HG02588 (cell line): ENCODE data around the gene UTP18.
"Not testable (repeated sequence)": the region's sequence is repeated elsewhere in the genome, so short reads cannot be mapped to it uniquely, and the experiment has no call there.

Experiments
- ATAC-seq: cut with Tn5 transposase; IDR thresholded peaks from one replicate; pipeline ENCODE4 v1.9.1; 2021; ENCODE audit warnings: mild to moderate bottlenecking, moderate library complexity; ENCODE audit not compliant: unreplicated experiment

Gene UTP18

DNA sequence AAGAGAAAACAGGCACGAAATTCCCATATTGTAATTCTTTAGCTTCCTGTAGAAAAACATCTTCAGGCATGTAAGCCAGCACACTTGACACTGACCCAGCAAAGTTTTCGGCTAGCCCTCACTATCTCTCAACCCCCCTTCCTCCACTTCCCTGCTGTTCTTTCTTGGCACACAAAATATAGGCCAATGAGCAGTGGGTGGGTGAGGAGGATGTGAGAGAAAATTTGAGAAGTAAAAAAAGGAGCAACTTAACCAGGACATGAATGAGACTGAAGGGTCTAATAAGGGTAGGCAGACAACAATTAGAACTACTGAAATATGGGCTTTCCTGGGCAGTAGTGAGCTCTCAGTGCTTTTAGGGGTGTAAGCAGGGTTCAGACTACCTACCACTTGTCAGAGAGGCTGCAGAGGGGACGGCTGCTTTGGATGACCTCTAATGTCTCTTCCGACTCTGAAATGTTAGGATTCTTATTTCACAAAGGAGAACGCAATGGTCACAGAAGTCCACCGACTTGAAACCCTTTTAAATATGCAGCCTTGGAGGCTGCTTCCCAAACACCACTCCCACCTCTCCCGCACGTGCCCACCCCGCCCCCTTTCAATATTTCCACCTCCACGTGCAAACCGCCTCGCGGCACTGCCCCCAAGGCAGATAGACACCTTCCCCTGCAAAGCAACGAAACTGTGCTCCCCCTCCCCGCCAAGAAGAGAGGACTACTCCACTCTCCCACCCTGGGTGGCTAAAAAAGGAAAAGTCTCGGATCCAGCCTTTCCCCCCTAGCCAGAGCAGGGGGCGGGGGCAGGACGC, 1.4 kb upstream of the UTP18 start:
- no peak for ATAC-seq

DNA sequence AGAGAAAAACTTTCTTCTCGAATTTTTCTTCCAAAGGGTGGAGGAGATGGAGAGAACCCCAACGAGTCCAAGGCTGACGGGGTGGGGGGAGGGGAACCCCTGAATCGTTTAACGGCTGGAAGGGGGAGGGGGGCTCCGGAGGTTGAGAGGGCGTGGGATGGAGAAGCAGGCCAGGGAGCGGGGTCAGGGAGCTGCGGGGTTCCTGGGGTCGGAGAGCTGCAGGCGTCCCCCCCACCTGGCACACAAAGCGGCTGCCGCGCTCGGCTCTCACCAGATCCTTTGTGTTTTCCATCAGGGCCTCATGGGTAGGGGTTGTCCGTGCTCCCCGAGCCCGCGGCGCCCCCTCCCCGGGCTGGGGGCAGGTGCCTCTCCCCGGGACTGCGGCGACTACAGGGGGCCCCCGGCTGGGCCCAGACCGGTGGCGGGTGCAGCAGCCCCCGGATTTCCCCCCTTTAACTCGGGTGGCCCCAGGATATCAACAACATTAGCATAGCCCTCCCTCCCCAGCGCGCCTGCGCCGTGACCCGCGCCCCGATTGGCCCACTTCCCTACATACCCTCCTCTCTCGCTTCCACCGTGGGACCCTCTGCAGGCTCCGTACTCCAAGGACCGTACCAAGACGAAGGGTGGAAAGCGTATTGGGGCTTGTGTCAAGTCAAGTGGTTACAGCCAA, 646 bp upstream of the UTP18 start, which contains the start of gene MBTD1:
Gene MBTD1 (minus strand): TSS at position 486 of the 673 bp plus-strand sequence. CDS start 34,888 bp downstream, outside the sequence.
- ATAC-seq, result peak; percentile 72

DNA sequence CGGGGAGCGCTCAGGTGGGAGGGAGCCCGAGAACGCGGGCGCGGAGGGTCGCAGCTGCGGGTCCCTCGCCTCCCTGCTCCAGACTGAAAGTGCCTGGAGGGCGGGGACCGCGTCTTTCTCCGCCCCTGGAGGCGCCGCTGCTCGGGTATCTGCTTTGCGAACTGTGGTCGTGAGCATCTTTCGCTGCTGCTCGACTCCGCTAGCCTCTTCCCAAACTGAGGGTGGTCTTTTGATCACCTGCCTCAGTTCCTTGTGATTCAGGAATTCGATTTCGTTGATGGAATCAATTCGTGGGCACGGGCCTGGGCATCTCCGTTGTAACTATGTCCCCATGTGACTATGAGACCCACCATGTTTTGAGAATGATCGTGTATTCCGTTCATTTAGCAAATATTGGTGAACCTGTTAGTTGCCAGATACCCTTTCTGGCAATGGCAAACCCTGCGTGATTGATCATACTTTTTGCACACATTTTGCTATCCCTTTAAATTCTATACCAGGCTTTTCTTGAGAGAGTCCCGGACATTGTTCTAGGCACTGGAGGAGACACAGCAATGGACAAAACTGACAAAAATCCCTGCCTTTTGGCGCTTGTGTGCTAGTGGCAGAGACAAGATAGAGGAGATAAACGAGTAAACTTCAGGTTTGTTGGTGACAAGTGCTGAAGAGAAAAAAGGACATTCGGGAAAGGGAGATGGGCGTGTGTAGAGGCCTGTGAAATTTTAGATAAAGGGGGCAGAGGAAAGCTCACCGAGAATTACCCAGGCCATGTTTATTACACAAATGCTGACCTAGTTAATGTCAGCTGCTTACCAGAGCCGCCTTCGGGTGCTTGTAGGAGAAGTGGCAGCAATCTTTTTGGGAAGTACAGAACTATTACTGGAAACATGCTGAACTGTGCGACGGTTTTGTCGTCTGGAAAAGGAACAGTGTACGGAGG, 948 bp downstream of the UTP18 start:
- ATAC-seq, result no peak

DNA sequence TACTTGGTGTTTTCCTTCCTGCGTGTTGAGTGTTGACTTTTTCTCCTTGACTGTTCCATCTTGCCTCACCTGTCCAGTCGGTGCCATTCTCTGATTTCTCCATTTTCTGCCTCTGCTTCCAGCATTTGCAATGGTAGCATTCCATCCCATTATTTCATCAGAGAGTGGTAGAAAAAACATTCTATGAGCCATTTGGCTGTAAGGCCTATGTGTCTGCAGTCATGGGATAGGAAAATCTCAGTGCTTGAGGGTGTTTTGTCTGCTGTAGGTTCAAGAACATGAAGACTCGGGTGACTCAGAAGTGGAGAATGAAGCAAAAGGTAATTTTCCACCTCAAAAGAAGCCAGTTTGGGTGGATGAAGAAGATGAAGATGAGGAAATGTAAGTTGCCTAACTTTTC, 2.7 kb downstream of the UTP18 start:
- no peak for ATAC-seq

DNA sequence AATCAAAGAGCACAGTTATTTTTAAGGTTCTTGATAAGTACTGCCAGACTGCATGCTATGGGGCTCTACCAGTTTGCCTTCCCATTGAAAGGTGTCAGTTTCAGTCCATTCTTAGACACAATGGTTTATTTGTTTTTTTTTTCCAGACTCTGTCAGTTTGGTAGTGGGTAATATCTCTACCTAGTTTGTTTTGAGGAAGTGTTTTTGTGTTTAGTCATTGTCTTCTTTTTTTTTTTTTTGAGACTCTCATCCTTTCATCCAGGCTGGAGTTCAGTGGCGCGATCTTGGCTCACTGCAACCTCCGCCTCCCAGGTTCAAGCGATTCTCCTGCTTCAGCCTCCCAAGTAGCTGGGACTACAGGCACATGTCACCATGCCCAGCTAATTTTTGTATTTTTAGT, 4.1 kb downstream of the UTP18 start:
- not testable (repeated sequence) for ATAC-seq

DNA sequence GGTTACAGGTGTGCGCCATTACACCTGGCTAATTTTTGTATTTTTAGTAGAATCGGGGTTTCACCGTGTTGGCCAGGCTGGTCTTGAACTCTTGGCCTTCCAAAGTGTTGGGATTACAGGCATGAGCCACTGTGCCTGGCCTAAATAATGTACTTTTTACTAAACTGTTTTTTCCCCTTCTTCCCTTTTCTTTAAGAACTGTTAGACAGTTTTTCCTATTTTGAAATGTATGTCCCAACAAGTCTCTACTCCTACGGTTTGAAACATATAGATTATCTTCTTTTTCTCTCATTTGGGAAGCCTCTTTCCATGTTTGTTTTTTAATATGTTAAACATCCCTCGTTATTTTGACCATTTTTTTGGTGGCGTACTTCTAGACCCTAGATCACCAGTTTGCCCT, 9.6 kb downstream of the UTP18 start:
- ATAC-seq, result no peak

DNA sequence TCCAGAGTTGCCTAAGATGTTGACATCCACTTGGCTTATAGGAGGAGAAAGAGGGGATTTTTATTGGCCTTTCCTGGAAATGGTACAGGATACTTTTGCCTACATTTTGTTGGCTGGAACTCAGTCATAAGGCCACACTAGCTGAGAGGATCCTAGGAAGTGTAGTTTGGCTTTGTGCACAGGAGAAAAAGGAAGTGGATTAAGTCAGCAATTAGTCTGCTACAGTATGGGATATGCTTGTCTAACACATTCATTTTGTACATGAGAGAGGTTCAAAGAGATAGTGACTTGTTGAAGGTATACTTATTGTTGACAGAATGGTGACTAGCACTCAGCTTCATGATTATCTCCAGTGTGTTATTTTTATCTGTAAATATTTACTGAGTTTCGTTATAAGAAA, 10.3 kb downstream of the UTP18 start:
- no peak for ATAC-seq

DNA sequence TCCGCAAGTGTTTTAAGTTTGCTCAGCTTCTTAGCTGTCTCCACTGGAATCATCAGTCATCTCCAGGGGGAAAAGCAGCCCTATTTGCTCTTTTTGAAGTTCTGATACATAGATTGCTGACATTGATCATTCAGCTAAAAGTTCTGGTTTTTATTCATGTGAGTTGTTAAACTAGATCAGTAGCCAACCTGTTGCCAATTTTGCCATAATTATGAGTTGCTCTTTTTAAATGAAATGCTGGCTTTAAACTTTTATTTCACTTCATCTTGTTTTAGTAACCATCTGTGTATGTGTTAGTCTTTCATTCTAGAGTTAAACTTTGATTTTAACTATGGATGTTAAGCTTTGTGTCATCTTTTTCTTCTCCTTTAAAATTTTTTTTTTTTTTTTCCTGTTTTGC, 12.5 kb downstream of the UTP18 start:
- no peak for ATAC-seq

DNA sequence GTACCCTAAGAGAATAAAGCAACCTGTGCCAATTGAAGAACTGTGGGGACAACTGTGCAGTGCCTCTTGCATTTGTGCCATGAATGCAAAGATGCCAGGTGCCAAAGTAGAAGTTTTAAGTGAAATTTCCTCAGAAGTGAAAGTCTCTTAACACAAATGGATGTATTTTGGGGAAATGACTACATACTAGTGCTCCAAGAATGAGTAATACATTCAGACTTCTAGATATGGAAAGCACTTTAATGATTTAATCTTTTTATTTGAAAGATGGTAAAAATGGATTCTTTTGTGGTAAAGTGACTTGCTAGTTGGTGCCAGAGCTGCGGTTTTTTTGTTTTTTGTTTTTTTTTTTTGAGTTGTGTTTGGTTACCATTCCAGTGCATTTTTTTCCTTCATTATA, 15.0 kb downstream of the UTP18 start:
- no peak for ATAC-seq

DNA sequence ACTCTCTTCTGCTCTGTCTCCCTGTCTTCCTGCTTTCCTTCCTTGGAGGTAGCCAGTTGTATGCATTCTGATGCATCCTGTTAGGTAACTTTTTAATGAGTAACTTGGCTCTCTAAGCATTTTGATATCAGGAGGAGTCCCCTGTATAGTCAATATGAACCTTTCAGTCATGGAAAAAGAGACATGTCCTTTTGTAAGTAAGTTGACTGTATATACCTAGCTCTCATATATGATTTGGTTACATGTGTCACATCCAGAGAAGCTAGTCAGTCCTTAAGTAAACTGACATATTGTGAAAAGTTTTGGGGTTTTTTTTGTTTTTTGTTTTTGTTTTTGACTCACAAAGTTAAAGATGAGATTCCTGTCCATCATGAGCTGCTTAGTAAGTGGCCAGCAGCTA, 18.8 kb downstream of the UTP18 start:
- ATAC-seq, result no peak

DNA sequence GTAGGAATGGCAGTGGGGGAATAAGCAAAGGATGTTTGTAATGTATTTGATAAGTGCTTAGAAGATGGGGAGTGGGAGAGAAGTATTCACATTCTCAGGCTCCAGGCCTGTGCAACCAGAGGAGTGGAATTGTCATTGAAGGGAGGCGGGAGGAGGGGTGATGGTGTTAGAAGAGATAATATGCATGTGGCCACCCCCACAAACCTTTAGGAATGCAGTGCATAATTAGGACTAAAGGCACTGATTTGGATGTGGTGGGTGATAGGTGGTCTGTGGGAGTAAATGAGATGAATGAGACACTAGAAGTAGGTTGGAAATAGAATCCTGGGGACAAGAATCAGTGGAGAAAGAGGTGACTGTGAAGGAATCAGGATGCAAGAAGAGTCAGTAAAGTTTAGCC, 27.1 kb downstream of the UTP18 start:
- no peak for ATAC-seq

DNA sequence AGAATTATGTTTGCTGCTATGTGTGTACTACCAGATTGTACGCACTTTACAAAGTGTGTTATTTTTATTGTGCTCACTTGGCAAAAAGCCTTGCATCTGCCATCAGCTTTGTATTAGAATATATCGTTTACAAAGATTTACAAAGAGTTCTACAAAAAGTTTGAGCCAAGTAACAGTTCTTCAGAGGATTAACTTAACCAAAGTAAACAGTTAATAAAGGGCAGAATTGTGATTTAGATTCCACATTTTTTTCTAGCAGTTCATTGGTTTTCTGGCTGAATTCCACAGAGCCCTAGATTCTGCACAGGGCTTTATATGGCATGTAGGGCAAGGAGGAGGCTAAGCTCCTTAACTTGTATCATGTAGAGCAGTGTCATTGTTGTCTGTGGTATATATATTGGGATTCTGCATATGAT, 29.4 kb downstream of the UTP18 start:
- ATAC-seq, result no peak

DNA sequence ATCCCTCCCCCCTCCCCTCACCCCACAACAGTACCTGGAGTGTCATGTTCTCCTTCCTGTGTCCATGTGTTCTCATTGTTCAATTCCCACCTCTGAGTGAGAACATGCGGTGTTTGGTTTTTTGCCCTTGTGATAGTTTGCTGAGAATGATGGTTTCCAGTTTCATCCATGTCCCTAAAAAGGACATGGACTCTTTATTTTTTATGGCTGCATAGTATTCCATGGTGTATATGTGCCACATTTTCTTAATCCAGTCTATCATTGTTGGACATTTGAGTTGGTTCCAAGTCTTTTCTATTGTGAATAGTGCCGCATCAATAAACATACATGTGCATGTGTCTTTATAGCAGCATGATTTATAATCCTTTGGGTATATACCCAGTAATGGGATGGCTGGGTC, 34.0 kb downstream of the UTP18 start:
- not testable (repeated sequence) for ATAC-seq

DNA sequence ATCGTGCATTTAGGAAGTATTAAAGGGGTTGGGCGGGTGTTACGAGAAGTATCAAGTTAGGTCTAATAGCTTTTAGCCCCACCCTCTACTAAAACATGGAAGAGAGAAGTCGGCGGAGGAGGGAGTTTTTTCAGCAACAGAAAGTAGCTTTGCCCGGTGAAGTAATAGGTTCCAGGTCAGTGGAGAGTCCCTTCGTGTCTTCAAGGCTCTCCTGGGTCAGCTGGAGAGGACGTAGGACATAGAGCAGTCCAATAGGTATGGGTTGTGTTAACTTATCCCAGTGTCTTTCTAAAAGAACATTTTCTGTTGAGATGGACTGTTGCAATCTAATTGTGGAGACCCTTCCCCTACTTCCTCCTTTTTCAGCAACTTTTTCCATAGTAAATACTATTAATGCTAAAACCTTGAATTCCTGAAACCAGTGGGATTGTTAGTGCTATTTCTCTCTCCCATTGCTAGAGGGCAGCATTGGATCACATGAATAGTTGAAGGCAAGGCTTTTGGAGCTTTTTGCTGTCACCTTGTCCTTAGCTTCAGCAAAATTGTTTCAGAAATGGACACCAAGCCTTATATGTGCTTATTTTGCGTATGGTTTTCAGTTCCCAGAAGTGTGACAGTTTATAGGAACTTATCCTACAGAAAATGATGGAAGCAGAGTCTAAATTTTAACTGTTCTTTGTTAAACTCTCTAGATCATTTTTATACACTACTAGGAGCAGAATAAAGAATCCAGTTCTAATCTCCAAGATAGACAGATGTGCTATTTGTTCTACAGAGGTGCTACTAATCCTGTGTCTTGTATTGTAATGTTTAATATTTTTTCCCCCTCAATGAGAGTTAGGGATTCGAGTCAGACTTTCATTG, 38.4 kb downstream of the UTP18 start:
- no peak for ATAC-seq

DNA sequence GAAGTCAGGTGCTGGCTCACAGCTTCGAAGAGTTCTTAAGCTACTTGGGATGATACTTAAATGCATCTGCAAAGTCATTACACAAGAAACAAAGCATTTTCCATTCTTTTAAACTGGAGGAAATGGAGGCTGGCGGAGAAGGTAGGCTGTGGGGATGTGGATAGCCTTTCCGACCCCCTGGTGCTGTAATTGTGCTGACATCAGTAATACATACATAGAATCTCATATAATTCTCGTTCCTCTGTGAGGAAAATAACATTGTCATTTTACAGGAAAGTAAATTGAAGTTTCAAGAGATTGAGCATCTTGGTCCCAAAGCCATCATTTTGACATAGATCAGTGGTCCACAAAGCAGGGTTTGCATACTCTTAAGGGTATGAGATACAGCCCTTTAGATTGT, 39.5 kb downstream of the UTP18 start:
- no peak for ATAC-seq

DNA sequence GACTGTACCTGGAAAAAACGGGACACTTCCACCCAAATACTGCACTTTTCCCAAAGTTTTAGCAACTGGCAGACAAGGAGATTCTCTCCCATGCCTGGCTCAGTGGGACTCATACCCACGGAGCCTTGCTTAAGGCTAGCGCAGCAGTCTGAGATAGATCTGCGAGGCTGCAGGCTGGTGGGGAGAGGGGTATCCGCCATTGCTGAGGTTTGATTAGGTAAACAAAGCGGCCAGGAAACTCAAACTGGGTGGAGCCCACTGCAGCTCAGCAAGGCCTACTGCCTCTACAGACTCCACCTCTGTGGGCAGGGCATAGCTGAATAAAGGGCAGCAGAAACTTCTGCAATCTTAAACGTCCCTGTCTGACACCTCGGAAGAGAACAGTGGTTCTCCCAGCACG, 44.8 kb downstream of the UTP18 start:
- ATAC-seq, result no peak

DNA sequence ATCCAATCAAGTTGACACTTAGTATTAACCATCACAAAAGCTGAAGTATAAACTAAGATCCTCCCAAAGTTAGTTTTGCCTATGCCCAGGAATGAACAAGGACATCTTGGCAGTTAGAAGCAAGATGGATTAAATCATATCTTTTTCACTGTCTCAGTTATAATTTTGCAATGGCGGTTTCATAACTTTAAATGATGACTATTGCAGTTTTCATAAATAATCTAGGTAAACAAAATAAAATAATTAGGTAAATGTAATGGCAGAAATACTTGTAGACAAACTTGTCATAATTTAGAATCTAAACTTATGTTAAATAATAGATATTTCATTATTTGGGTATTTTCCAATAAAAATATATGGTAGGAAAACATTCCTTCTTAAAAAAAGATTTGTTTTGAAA, 51.7 kb downstream of the UTP18 start:
- ATAC-seq, result not testable (repeated sequence)

DNA sequence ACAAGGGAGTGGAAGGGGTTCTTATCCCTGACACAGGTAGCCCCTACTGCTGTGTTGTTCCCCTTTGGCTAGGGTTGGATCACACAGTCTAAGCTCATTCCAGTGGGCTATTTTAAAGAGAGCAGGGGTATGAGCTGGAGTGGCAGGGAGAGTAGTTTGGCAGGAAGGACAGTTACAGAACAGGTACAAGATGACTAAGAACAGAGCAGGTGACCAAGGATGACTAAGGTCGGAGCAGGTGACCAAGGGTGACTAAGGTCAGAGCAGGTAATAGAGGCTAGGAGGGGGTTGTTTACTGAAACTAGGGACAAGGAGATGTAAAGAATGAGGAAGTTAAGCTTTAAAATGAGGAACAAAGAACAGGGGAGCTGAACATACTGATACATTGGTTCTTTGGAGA, 58.8 kb downstream of the UTP18 start:
- ATAC-seq, result no peak

DNA sequence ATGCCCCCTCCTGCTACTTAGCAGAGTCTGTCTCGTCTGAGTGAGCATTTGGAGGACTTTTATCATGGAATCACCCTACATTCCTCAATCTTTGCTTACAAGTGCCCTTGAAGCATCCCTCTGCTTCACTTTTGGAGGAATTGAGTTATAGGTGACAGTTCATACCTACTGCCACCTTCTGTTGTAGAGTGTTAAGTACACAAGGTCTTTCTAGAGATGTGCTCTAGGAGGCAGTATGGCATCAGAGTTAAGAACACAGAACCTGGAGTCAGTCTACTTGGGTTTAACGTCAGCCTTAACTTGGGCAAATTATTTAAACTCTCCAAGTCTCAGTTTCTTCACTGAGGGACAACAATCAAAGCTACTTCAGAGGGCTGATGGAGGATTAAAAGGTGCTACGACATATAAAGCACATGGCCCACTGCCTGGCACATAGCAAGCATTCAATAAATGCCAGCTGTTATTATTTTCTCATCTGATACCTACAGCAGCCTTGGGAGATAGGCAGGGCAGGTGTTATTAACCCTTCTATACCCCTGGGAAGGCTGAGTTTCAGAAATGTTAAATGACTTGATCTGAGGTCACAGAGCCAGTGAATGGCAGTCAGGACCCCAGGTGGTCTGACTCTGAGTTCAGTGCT, 62.2 kb downstream of the UTP18 start:
- no peak for ATAC-seq

DNA sequence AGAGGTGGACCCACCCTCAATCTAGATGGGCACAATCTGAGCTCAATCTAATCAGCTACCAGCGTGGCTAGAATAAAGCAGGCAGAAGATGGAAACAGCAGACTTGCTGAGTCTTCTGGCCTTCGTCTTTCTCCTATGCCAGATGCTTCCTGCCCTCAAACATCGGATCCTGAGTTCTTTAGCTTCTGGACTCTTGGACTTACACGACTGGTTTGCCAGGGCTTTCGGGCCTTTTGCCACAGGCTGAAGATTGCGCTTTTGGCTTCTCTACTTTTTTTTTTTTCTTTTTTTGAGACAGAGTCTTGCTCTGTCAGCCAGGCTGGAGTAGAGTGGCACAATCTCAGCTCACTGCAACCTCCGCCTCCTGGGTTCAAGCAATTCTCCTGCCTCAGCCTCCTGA, 65.1 kb downstream of the UTP18 start:
- no peak for ATAC-seq
